Measurements from ENCODE around the gene KRTAP5-2. TPM values are rescaled to one million over a fixed set of nuclear protein-coding genes. Genes with fewer than 3 reads are reported as not detected.

Gene KRTAP5-2
- total RNA-seq, 1 donor from 2014 or later, result not detected

DNA sequence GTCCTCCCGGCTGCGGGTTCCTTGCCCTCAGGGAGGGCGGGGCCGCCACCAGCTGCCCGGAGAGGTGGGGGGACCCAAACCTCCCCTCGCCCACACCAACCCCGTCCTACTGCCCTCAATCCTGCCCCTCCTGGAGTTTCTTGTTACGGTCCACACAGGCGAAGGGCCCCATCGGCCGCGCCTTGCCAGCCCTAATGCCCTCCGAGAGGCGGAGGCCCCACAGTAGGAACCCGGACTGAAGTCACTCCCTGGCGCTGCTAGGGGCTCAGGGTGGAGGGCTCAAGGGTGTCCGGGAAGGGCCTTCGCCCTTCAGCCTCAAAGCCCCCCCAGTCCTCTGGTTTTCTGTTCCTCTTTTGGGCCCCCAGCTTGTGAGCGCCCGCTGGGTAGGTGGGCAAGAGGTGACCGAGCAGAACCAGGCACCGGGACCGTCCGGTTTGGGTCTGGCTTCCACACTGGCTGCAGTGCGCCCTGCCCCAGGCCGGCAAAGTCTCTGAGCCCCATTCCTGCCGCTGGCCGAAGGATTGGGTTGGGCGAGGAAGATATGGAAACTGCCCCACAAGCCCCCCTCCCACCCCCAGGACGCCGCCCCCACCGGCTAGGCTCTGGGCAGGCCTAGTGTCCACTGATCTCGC lies 50.5 kb downstream of the KRTAP5-2 start:
- no peak for DNase-seq (ENCODE audit: low spot score)
- Mint-ChIP-seq H3K4me1 (ENCODE audit: unreplicated experiment) (no peaks in the 10 kb centered on the region), H3K4me3 (ENCODE audit: unreplicated experiment) (no peak overlapping the region), H3K27ac (ENCODE audit: unreplicated experiment) (no peak overlapping the region), H3K36me3 (ENCODE audit: low read depth, unreplicated experiment) (no peaks in the 10 kb centered on the region), H3K27me3 (ENCODE audit: unreplicated experiment) (peaks cover 17% of the 10 kb centered on the region), H3K9me3 (ENCODE audit: unreplicated experiment) (no peaks in the 10 kb centered on the region)
- TF ChIP-seq, protein P1, sequence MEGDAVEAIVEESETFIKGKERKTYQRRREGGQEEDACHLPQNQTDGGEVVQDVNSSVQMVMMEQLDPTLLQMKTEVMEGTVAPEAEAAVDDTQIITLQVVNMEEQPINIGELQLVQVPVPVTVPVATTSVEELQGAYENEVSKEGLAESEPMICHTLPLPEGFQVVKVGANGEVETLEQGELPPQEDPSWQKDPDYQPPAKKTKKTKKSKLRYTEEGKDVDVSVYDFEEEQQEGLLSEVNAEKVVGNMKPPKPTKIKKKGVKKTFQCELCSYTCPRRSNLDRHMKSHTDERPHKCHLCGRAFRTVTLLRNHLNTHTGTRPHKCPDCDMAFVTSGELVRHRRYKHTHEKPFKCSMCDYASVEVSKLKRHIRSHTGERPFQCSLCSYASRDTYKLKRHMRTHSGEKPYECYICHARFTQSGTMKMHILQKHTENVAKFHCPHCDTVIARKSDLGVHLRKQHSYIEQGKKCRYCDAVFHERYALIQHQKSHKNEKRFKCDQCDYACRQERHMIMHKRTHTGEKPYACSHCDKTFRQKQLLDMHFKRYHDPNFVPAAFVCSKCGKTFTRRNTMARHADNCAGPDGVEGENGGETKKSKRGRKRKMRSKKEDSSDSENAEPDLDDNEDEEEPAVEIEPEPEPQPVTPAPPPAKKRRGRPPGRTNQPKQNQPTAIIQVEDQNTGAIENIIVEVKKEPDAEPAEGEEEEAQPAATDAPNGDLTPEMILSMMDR (IDR thresholded peaks at IDR 0.05; ENCODE audit: unreplicated experiment), result no peak

Other genes with a start within 250 kb of the KRTAP5-2 start
- gene BRSK2, start 208.4 kb downstream of the KRTAP5-2 start, total RNA-seq (ENCODE audit: unreplicated experiment), result 4.0 TPM
- 37.5 TPM for gene MOB2, start 111.5 kb downstream of the KRTAP5-2 start, total RNA-seq (ENCODE audit: unreplicated experiment)
- 2.2 TPM for gene DUSP8, start 26.0 kb downstream of the KRTAP5-2 start, total RNA-seq (ENCODE audit: unreplicated experiment)
- not detected for gene KRTAP5-1, start 13.0 kb downstream of the KRTAP5-2 start, total RNA-seq (ENCODE audit: unreplicated experiment)
- not detected for gene KRTAP5-3, start 10.2 kb upstream of the KRTAP5-2 start, total RNA-seq (ENCODE audit: unreplicated experiment)
- gene KRTAP5-4, start 23.8 kb upstream of the KRTAP5-2 start, total RNA-seq (ENCODE audit: unreplicated experiment), result not detected
- not detected for gene KRTAP5-5, start 31.5 kb upstream of the KRTAP5-2 start, total RNA-seq (ENCODE audit: unreplicated experiment)
- not detected for gene KRTAP5-6, start 98.9 kb upstream of the KRTAP5-2 start, total RNA-seq (ENCODE audit: unreplicated experiment)
- gene IFITM10, start 152.3 kb upstream of the KRTAP5-2 start, total RNA-seq (ENCODE audit: unreplicated experiment), result 0.64 TPM
- gene CTSD, start 165.6 kb upstream of the KRTAP5-2 start, total RNA-seq (ENCODE audit: unreplicated experiment), result 224 TPM
- gene SYT8, start 236.7 kb upstream of the KRTAP5-2 start, total RNA-seq (ENCODE audit: unreplicated experiment), result not detected
- not detected for gene TNNI2, start 240.7 kb upstream of the KRTAP5-2 start, total RNA-seq (ENCODE audit: unreplicated experiment)